GM12875 (cell line): Measurements from ENCODE around the gene NCBP1.
"Not testable (repeated sequence)": the region's sequence is repeated elsewhere in the genome, so short reads cannot be mapped to it uniquely, and the experiment has no call there.

ENCODE experiments used
- H3K4me3 ChIP-seq: one replicate; pipeline ENCODE4 v1.5.1; 2011; ENCODE audit warnings: low read depth, low read length, control low read depth
- TF ChIP-seq, protein P1 (sequence below): IDR thresholded peaks from 2 replicates; pipeline ENCODE4 v1.5.1; 2011; ENCODE audit warnings: low read depth, mild to moderate bottlenecking, control low read depth, inconsistent platforms, low read length, moderate library complexity, borderline replicate concordance; ENCODE audit not compliant: insufficient read depth

The NCBP1 gene

GRCh38 chr9:97615439-97616072 is 18.1 kb upstream of the NCBP1 start:
- H3K4me3 ChIP-seq = no peak overlapping the region
- TF ChIP-seq, protein P1, sequence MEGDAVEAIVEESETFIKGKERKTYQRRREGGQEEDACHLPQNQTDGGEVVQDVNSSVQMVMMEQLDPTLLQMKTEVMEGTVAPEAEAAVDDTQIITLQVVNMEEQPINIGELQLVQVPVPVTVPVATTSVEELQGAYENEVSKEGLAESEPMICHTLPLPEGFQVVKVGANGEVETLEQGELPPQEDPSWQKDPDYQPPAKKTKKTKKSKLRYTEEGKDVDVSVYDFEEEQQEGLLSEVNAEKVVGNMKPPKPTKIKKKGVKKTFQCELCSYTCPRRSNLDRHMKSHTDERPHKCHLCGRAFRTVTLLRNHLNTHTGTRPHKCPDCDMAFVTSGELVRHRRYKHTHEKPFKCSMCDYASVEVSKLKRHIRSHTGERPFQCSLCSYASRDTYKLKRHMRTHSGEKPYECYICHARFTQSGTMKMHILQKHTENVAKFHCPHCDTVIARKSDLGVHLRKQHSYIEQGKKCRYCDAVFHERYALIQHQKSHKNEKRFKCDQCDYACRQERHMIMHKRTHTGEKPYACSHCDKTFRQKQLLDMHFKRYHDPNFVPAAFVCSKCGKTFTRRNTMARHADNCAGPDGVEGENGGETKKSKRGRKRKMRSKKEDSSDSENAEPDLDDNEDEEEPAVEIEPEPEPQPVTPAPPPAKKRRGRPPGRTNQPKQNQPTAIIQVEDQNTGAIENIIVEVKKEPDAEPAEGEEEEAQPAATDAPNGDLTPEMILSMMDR = peak; percentile 61; the same call in 1 of the 2 replicates

- TF ChIP-seq, protein P1 = no peak
These were observed 15.6 kb upstream of the NCBP1 start for GRCh38 chr9:97617939-97618416.

GRCh38 chr9:97620063-97620462 is 13.6 kb upstream of the NCBP1 start:
- not testable (repeated sequence) for H3K4me3 ChIP-seq

More at GRCh38 chr9:97617939-97618416, 15.6 kb upstream of the NCBP1 start:
- no peak overlapping the region for H3K4me3 ChIP-seq

GRCh38 chr9:97622483-97622882 is 11.1 kb upstream of the NCBP1 start:
- H3K4me3 ChIP-seq = not testable (repeated sequence)

- TF ChIP-seq, protein P1 = no peak
- H3K4me3 ChIP-seq = no peak overlapping the region
These were observed 9.7 kb upstream of the NCBP1 start for GRCh38 chr9:97623946-97624345.

DNA sequence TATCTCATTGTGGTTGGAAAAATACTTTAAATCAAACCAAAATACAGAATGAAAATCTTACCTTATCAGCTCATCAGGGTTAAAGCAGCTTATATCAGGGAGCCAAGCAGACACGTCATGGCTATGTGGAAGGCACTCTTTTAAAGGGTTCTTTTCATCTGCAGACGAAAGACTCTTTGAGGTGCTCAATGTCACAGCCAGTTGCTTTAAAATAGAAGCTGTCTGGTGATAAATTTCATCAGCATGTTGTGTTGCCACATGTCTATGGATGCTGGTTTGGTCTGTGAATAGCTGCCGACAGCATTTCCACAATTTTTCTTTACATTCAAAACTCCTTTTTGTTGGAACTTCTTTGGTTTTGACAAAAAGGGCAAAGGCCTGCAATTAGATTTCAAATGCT is 8.0 kb upstream of the NCBP1 start:
- TF ChIP-seq, protein P1 = no peak
- H3K4me3 ChIP-seq = no peak overlapping the region

DNA sequence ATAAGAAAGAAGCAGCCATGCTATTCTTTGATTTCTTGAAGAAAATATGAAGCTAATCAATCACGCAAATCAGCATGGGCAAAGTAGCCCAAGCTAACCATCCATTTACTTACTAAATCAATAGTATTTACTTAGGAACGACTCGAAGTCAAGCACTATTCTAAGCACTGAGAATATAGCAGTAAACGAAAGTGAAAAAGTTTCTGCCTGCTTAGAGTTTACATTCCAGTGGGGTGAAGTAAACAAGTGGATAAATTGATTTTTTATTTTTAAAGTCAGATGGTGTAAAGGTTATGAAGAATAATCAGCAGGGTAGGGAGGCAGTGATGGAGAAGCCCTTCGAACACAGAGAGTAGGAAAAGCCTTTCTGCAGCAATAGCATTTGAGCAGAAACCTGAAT is 6.0 kb upstream of the NCBP1 start:
- H3K4me3 ChIP-seq = no peak overlapping the region
- TF ChIP-seq, protein P1 = no peak

GRCh38 chr9:97628668-97629067 is 5.0 kb upstream of the NCBP1 start:
- H3K4me3 ChIP-seq = no peak overlapping the region
- TF ChIP-seq, protein P1 = no peak
